Fibroblast of lung (primary cell): ENCODE results near the gene OR51I2. TPM values are rescaled to one million over a fixed set of nuclear protein-coding genes. Genes with fewer than 3 reads are reported as not detected.

Experiments used
- DNase-seq, 2 donors: peaks; one replicate each; pipeline versions ENCODE4 v3.0.0 to v3.0.0-alpha.2; 2010; ENCODE audit warnings: low read depth in 2 of 2
- H2AFZ ChIP-seq: 2 replicates; pipeline ENCODE4 v1.5.1; 2012; ENCODE audit warnings: low read length, control low read depth, inconsistent platforms
- H3K27ac ChIP-seq: 2 replicates; pipeline ENCODE4 v1.5.1; 2011; ENCODE audit warnings: low read length, control low read depth; ENCODE audit not compliant: insufficient read depth
- H3K27me3 ChIP-seq: 2 replicates; pipeline ENCODE4 v1.5.1; 2011; ENCODE audit warnings: mild to moderate bottlenecking, low read length; ENCODE audit not compliant: control insufficient read depth, insufficient read depth
- H3K36me3 ChIP-seq: 2 replicates; pipeline ENCODE4 v1.5.1; 2011; ENCODE audit warnings: low read length; ENCODE audit not compliant: control insufficient read depth, insufficient read depth
- H3K4me1 ChIP-seq: 2 replicates; pipeline ENCODE4 v1.5.1; 2011; ENCODE audit warnings: low read length; ENCODE audit not compliant: control insufficient read depth, insufficient read depth; ENCODE audit errors: extremely low read depth
- H3K4me2 ChIP-seq: 2 replicates; pipeline ENCODE4 v1.5.1; 2011; ENCODE audit warnings: low read length, control low read depth; ENCODE audit not compliant: insufficient read depth; ENCODE audit errors: extremely low read depth
- H3K4me3 ChIP-seq, 4 experiments: fragments of 200-600 bp in 1 of 4; sonication (generic) in 1 of 4; replicated peaks in 1 of 4; 2 replicates each; pipeline ENCODE4 v1.5.1; 2011 to 2016; ENCODE audit warnings: low read length in 4 of 4, low read depth in 3 of 4, mild to moderate bottlenecking in 3 of 4, control low read depth in 2 of 4, inconsistent platforms in 1 of 4, mixed read lengths in 1 of 4; ENCODE audit not compliant: insufficient read depth in 1 of 4; ENCODE audit errors: control extremely low read depth in 1 of 4
- H3K79me2 ChIP-seq: 2 replicates; pipeline ENCODE4 v1.5.1; 2012; ENCODE audit warnings: mild to moderate bottlenecking, low read length, inconsistent platforms; ENCODE audit not compliant: control insufficient read depth, insufficient read depth
- H3K9ac ChIP-seq: 2 replicates; pipeline ENCODE4 v1.5.1; 2011; ENCODE audit warnings: mild to moderate bottlenecking, low read length, control low read depth; ENCODE audit not compliant: insufficient read depth
- H3K9me3 ChIP-seq: 2 replicates; pipeline ENCODE4 v1.5.1; 2012; ENCODE audit warnings: low read depth, low read length; ENCODE audit not compliant: control insufficient read depth, insufficient read depth
- H4K20me1 ChIP-seq: 2 replicates; pipeline ENCODE4 v1.5.1; 2011; ENCODE audit warnings: low read length; ENCODE audit not compliant: control insufficient read depth, insufficient read depth; ENCODE audit errors: extremely low read depth
- EZH2 ChIP-seq: IDR thresholded peaks from 2 replicates; pipeline ENCODE4 v1.5.1; 2012; ENCODE audit warnings: low read length, control low read depth, mild to moderate bottlenecking; ENCODE audit errors: missing control alignments
- polyA plus RNA-seq, 2 donors: library from polyadenylated mRNA; depleted of rRNA in 1 of 2; stranded (reverse) in 1 of 2; unstranded in 1 of 2; fragments of >200 nt; gene quantifications; 2 replicates each; pipeline ENCODE4 v1.2.1, GENCODE V29; 2011 to 2012; ENCODE audit warnings: missing spikeins in 1 of 2
- total RNA-seq: library from RNA; depleted of rRNA; stranded (reverse); fragments of >200 nt; gene quantifications from 2 replicates; pipeline ENCODE4 v1.2.1, GENCODE V29; 2014
- TF ChIP-seq, protein P1 (sequence below), 2 donors: IDR thresholded peaks in 1 of 2; conservative IDR thresholded peaks in 1 of 2; 1 replicate in 1 of 2; 2 replicates in 1 of 2; pipeline ENCODE4 v1.5.1; 2011 to 2012; ENCODE audit warnings: low read length in 2 of 2, control low read depth in 1 of 2, inconsistent platforms in 1 of 2, low read depth in 1 of 2, mild to moderate bottlenecking in 1 of 2

Gene OR51I2
- total and polyA plus RNA-seq, 2 donors (not counting 1 experiment from before 2014, with no cell fraction given), result under 0.01 TPM; not detected in 1

DNA sequence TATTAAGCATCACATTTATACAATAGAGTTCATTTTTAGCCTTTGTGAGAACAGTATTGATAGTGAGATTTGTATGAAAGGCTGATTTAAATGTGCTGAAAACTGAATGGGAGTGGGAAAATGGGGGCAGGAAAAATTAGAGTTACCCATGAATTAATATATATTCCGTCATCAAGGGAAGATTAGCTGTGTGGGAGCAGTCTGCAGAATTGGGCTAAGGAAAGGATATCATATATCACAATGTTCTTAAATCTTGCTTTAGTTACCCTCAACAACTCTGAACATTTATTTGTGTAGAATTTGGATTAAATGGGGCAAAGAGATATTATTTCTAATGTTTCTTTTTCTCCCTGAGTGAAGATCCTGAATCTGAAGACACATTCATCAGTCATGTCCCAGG, 27.3 kb upstream of the OR51I2 start, which contains the start of gene OR51Q1:
Gene OR51Q1, plus strand, starts transcription at position 301 of the 400 bp plus-strand sequence. Its CDS starts 90 bp downstream, at position 391.
- Histone ChIP-seq H3K36me3 (no peaks in the 10 kb centered on the region), H3K4me3 (no peak within 1 kb of the TSS), H3K4me1 (no peaks in the 10 kb centered on the region), H4K20me1 (no peaks in the 10 kb centered on the region), H3K27ac (no peak within 1 kb of the TSS), H2AFZ (no peak within 1 kb of the TSS), H3K4me2 (no peak within 1 kb of the TSS), H3K27me3 (no peaks in the 10 kb centered on the region), H3K79me2 (no peaks in the 10 kb centered on the region), H3K9me3 (no peaks in the 10 kb centered on the region), H3K9ac (no peak within 1 kb of the TSS)
- DNase-seq, result no peak
- TF ChIP-seq EZH2, result no peak
- TF ChIP-seq, protein P1, sequence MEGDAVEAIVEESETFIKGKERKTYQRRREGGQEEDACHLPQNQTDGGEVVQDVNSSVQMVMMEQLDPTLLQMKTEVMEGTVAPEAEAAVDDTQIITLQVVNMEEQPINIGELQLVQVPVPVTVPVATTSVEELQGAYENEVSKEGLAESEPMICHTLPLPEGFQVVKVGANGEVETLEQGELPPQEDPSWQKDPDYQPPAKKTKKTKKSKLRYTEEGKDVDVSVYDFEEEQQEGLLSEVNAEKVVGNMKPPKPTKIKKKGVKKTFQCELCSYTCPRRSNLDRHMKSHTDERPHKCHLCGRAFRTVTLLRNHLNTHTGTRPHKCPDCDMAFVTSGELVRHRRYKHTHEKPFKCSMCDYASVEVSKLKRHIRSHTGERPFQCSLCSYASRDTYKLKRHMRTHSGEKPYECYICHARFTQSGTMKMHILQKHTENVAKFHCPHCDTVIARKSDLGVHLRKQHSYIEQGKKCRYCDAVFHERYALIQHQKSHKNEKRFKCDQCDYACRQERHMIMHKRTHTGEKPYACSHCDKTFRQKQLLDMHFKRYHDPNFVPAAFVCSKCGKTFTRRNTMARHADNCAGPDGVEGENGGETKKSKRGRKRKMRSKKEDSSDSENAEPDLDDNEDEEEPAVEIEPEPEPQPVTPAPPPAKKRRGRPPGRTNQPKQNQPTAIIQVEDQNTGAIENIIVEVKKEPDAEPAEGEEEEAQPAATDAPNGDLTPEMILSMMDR (conservative IDR thresholded peaks at IDR 0.05 in 1 of 2, IDR thresholded peaks at IDR 0.05 in 1 of 2; ENCODE audit: low read depth in 1 of 2, low read length in 2 of 2), result no peak

DNA sequence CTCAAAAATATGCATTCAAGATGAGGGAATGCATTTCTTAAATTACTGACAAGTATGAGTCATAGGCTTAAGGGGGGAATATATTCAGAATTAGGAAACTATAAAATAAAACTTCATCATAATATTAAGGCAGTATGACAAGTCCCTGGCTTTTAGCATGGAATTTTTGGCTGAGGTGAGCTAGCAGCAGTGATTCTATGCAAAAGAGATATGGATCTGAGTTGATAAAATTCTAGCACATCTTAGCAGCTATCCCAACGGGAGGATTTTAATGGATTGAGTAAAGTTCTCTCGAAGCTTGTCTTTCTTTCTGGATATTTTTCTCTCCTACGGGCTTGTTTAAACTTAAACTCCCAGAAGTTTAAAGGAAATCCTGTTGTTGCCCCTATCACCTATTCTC, 26.0 kb upstream of the OR51I2 start:
- no peaks in the 10 kb centered on the region for H3K79me2 ChIP-seq
- H3K4me1 ChIP-seq, result no peaks in the 10 kb centered on the region
- no peaks in the 10 kb centered on the region for H3K36me3 ChIP-seq
- no peaks in the 10 kb centered on the region for H3K9me3 ChIP-seq
- no peak overlapping the region for H3K9ac ChIP-seq
- no peaks in the 10 kb centered on the region for H4K20me1 ChIP-seq
- no peak for DNase-seq
- H2AFZ ChIP-seq, result no peak overlapping the region
- no peak overlapping the region for H3K4me3 ChIP-seq
- H3K27ac ChIP-seq, result no peak overlapping the region
- TF ChIP-seq, protein P1 (conservative IDR thresholded peaks at IDR 0.05 in 1 of 2, IDR thresholded peaks at IDR 0.05 in 1 of 2; ENCODE audit: low read depth in 1 of 2, low read length in 2 of 2), result no peak
- TF ChIP-seq EZH2, result no peak
- no peak overlapping the region for H3K4me2 ChIP-seq
- no peaks in the 10 kb centered on the region for H3K27me3 ChIP-seq

DNA sequence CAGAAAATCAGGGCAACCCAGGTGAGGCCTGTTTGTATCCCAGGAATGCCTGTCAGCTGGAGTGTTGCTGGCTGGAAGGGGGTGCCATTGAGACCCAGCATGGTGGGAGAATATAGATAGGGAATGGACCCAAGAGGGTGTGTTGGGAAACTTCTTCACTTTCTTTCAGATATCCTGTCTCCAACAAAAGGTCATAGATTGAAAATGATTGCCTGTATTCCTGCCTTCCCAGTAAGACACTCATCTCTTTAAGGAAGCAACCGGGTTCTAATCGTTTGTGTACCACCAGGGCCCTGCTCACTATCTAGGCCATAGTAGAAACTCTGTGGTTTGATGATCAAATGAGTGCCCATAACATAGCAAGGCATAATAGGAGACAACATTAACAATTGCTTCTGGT, 7.7 kb upstream of the OR51I2 start, which contains the start of gene OR51I1:
Gene OR51I1, minus strand, starts transcription at position 101 of the 400 bp plus-strand sequence. Its CDS starts 0 bp downstream, at position 101.
- Histone ChIP-seq H3K79me2 (no peaks in the 10 kb centered on the region), H3K4me1 (no peaks in the 10 kb centered on the region), H3K4me3 (no peak within 1 kb of the TSS), H3K36me3 (no peaks in the 10 kb centered on the region), H3K27me3 (no peaks in the 10 kb centered on the region), H3K9ac (no peak within 1 kb of the TSS), H3K27ac (no peak within 1 kb of the TSS), H3K9me3 (no peaks in the 10 kb centered on the region), H3K4me2 (no peak within 1 kb of the TSS), H2AFZ (no peak within 1 kb of the TSS), H4K20me1 (no peaks in the 10 kb centered on the region)
- no peak for TF ChIP-seq EZH2
- TF ChIP-seq, protein P1 (conservative IDR thresholded peaks at IDR 0.05 in 1 of 2, IDR thresholded peaks at IDR 0.05 in 1 of 2; ENCODE audit: low read depth in 1 of 2, low read length in 2 of 2), result no peak
- DNase-seq, result no peak
